Tibial nerve (tissue), 3 donors: ENCODE results near the gene TAS2R16.

ENCODE experiments used
- CTCF ChIP-seq, 5 experiments: fragments of 200-600 bp in 3 of 5; fragments of 450-650 bp in 2 of 5; sonication (generic) in 3 of 5; IDR thresholded peaks; one replicate each; pipeline ENCODE4 v1.5.1; 2016 to 2019; ENCODE audit warnings: antibody characterized with exemption in 5 of 5, mild to moderate bottlenecking in 3 of 5, moderate library complexity in 2 of 5
- POLR2A ChIP-seq, 2 donors: fragments of 450-650 bp; IDR thresholded peaks; one replicate each; pipeline ENCODE4 v1.6.1; 2017; ENCODE audit warnings: antibody characterized with exemption in 2 of 2, mild to moderate bottlenecking in 2 of 2, moderate library complexity in 2 of 2

- TF ChIP-seq CTCF (IDR thresholded peaks at IDR 0.05) (no peak), POLR2A (IDR thresholded peaks at IDR 0.05) (no peak)
Observed at GRCh38 chr7:123041101-123041500, 45.6 kb upstream of the TAS2R16 start.
